SK-N-MC (cell line): Measurements from ENCODE around the gene TMEM92.

Experiments used
- EZH2 ChIP-seq: fragments of 200-600 bp; sonication (generic); IDR thresholded peaks from one replicate; pipeline ENCODE4 v1.6.1; 2017; ENCODE audit warnings: antibody characterized with exemption
- POLR2AphosphoS5 ChIP-seq: IDR thresholded peaks from 2 replicates; pipeline ENCODE4 v1.6.1; 2012; ENCODE audit warnings: mild to moderate bottlenecking, low read depth, low read length, borderline replicate concordance

DNA sequence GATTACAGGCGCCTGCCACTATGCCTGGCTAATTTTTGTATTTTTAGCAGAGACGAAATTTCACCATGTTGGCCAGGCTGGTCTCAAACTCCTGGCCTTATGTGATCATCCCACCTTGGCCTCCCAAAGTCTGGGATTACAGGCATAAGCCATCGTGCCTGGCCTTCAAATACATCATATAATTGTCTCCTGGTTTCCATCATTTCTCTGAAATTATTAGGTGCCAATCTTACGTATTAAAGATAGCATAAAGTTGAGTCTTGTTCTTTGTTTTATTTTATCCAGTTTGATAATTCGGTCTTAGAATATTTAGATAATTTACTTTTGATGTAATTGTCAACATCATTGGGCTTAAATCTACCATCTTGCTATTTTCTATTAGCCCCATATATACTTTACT, 32.8 kb upstream of the TMEM92 start:
- TF ChIP-seq EZH2 (no peak), POLR2AphosphoS5 (no peak)
